GM20000 (cell line): ENCODE data around the gene CR1L.
"Not testable (repeated sequence)": the region's sequence is repeated elsewhere in the genome, so short reads cannot be mapped to it uniquely, and the experiment has no call there.

Experiments used
- DNase-seq: peaks from one replicate; pipeline ENCODE4 v3.0.0; 2012; ENCODE audit warnings: low spot score
- CTCF ChIP-seq: IDR thresholded peaks from 2 replicates; pipeline ENCODE4 v1.5.1; 2012; ENCODE audit warnings: mild to moderate bottlenecking, control low read depth; ENCODE audit errors: extremely low read depth, missing control alignments

The CR1L gene

GRCh38 chr1:207620543-207620893, 24.4 kb upstream of the CR1L start:
- no peak for TF ChIP-seq CTCF
- DNase-seq: no peak

GRCh38 chr1:207625504-207626071, 19.3 kb upstream of the CR1L start:
- DNase-seq: not testable (repeated sequence)

- no peak for DNase-seq
- TF ChIP-seq CTCF: no peak
Observed at GRCh38 chr1:207626972-207627337, 18.0 kb upstream of the CR1L start.

GRCh38 chr1:207627496-207627895, 17.4 kb upstream of the CR1L start:
- no peak for DNase-seq
- TF ChIP-seq CTCF: no peak

GRCh38 chr1:207628776-207629175, 16.2 kb upstream of the CR1L start:
- DNase-seq: no peak
- TF ChIP-seq CTCF: no peak

GRCh38 chr1:207631137-207631536, 13.8 kb upstream of the CR1L start:
- TF ChIP-seq CTCF: no peak
- no peak for DNase-seq

GRCh38 chr1:207633226-207633625, 11.7 kb upstream of the CR1L start:
- TF ChIP-seq CTCF: no peak
- DNase-seq: no peak

- not testable (repeated sequence) for DNase-seq
Observed at GRCh38 chr1:207633699-207634289, 11.1 kb upstream of the CR1L start.

GRCh38 chr1:207634293-207634692, 10.6 kb upstream of the CR1L start:
- not testable (repeated sequence) for DNase-seq

- not testable (repeated sequence) for DNase-seq
Observed at GRCh38 chr1:207635569-207636186, 9.3 kb upstream of the CR1L start.

- not testable (repeated sequence) for DNase-seq
Observed at GRCh38 chr1:207638487-207639145, 6.3 kb upstream of the CR1L start.

- DNase-seq: not testable (repeated sequence)
Observed at GRCh38 chr1:207639362-207639761, 5.6 kb upstream of the CR1L start.
